Measurements from ENCODE around the gene RPS2. TPM values are rescaled to one million over a fixed set of nuclear protein-coding genes. Genes with fewer than 3 reads are reported as not detected.

Gene RPS2
- total RNA-seq, 1 donor from 2014 or later: 2,813 TPM

GRCh38 chr16:1932050-1933028 is 32.3 kb downstream of the RPS2 start:
- DNase-seq (ENCODE audit: low read depth): no peak
- no peak overlapping the region for H3K4me3 ChIP-seq (ENCODE audit: low read depth, low read length)
- peak; percentile 49 for TF ChIP-seq CTCF (conservative IDR thresholded peaks at IDR 0.05; ENCODE audit: low read depth, low read length)

DNA sequence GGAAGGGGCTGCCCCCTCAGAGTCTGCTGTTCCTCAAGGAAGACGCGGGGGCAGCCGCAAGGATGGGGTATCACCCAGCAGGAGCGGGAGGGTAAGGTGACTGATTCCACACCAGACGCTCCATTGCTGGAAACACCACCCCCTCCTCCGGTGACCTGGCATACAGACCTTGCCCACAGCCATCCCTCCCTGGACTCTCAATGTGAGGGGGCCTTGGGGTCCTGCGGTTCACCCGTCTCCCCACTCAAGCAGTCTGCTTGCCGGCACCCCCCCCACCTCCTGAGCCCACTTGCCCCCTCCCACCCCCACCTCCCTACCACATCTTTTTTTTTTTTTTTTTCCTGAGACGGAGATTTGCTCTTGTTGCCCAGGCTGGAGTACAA is 34.3 kb downstream of the RPS2 start:
- TF ChIP-seq CTCF (conservative IDR thresholded peaks at IDR 0.05; ENCODE audit: low read depth, low read length): no peak
- no peak overlapping the region for H3K4me3 ChIP-seq (ENCODE audit: low read depth, low read length)

GRCh38 chr16:1929578-1930337 is 34.9 kb downstream of the RPS2 start:
- peak overlapping the region; percentile 64 for H3K4me3 ChIP-seq (ENCODE audit: low read depth, low read length)
- TF ChIP-seq CTCF (conservative IDR thresholded peaks at IDR 0.05; ENCODE audit: low read depth, low read length): peak; percentile 73
- DNase-seq (ENCODE audit: low read depth): no peak

More for the DNA sequence above, 34.3 kb downstream of the RPS2 start:
- no peak for DNase-seq (ENCODE audit: low read depth)

DNA sequence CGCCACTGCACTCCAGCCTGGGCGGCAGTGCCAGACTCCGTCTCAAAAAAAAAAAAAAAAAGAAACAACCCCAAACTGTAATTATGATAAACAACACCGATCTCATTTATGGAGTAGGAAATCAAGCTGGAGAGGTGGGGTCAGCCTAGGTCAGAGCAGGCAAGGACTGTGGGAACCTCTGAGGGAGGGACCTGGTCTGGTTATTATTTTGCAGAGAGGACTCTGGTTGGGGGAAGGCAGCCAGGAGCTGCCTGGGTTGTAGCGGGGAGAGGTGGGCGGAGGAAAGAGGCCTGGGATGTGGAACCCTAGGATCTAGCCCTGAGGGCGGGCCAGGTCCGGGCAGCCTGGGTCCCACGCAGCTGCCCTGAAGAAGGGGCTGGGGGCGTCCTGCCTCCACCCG is 35.5 kb downstream of the RPS2 start:
- no peak for DNase-seq (ENCODE audit: low read depth)
- TF ChIP-seq CTCF (conservative IDR thresholded peaks at IDR 0.05; ENCODE audit: low read depth, low read length): no peak
- peak overlapping the region; percentile 64 for H3K4me3 ChIP-seq (ENCODE audit: low read depth, low read length)

DNA sequence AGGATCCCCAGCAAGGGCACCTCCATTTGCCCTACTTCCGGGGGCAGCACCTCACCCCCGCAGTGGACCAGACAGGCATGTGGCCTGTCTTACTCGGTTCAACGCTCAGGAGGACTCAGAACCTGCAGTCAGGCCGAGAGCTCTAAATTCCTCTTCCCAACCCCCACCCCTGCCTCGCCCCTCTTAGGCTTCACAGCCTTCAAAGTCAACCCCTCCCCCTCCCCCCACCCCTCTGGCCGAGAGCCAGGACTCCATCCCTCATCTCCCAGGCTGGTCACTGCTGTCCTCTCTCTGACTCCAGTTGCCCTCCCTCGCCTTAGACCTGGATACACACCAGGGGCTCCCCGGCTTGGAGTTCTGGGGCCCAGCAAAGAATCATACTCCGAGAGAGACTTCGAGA is 38.4 kb downstream of the RPS2 start:
- no peak overlapping the region for H3K4me3 ChIP-seq (ENCODE audit: low read depth, low read length)
- no peak for TF ChIP-seq CTCF (conservative IDR thresholded peaks at IDR 0.05; ENCODE audit: low read depth, low read length)
- no peak for DNase-seq (ENCODE audit: low read depth)

- no peak for TF ChIP-seq CTCF (conservative IDR thresholded peaks at IDR 0.05; ENCODE audit: low read depth, low read length)
- no peak for DNase-seq (ENCODE audit: low read depth)
- no peak overlapping the region for H3K4me3 ChIP-seq (ENCODE audit: low read depth, low read length)
Measured at GRCh38 chr16:1924095-1924494, 40.5 kb downstream of the RPS2 start.
